Endodermal cell (in vitro differentiated cells): ENCODE data around the gene MADD. TPM values are rescaled to one million over a fixed set of nuclear protein-coding genes. Genes with fewer than 3 reads are reported as not detected.

Experiments
- DNase-seq: peaks from one replicate; pipeline ENCODE4 v3.0.0-alpha.2; 2017
- H3K27ac ChIP-seq: 2 replicates; pipeline ENCODE4 v1.5.1; 2013; ENCODE audit warnings: mild to moderate bottlenecking, low read depth, low read length, moderate library complexity
- H3K27me3 ChIP-seq: 2 replicates; pipeline ENCODE4 v1.6.1; 2013; ENCODE audit warnings: mild to moderate bottlenecking, low read length, moderate library complexity; ENCODE audit not compliant: insufficient read depth, control insufficient read depth, poor library complexity, severe bottlenecking
- H3K36me3 ChIP-seq: 2 replicates; pipeline ENCODE4 v1.7.0; 2013; ENCODE audit warnings: mild to moderate bottlenecking, low read length, moderate library complexity; ENCODE audit not compliant: control insufficient read depth, insufficient read depth
- H3K4me1 ChIP-seq: one replicate; pipeline ENCODE4 v1.7.0; 2013; ENCODE audit warnings: low read length; ENCODE audit not compliant: control insufficient read depth, insufficient read depth
- H3K4me3 ChIP-seq: 2 replicates; pipeline ENCODE4 v1.5.1; 2013; ENCODE audit warnings: mild to moderate bottlenecking, low read length, moderate library complexity
- H3K9ac ChIP-seq: 2 replicates; pipeline ENCODE4 v1.6.1; 2013; ENCODE audit warnings: mild to moderate bottlenecking, low read length, moderate library complexity; ENCODE audit not compliant: poor library complexity, severe bottlenecking; ENCODE audit errors: extremely low read depth
- H3K9me3 ChIP-seq: 2 replicates; pipeline ENCODE4 v1.6.1; 2013; ENCODE audit warnings: mild to moderate bottlenecking, low read length, moderate library complexity; ENCODE audit not compliant: control insufficient read depth
- H3K27ac Mint-ChIP-seq: 2 replicates; pipeline ENCODE4 v1.8.0; 2020; ENCODE audit warnings: mixed read lengths
- H3K27me3 Mint-ChIP-seq: 2 replicates; pipeline ENCODE4 v1.8.0; 2021; ENCODE audit warnings: mild to moderate bottlenecking, mixed read lengths; ENCODE audit not compliant: insufficient read depth
- H3K36me3 Mint-ChIP-seq: 2 replicates; pipeline ENCODE4 v1.8.0; 2020; ENCODE audit warnings: low read depth, mixed read lengths
- H3K4me1 Mint-ChIP-seq: 2 replicates; pipeline ENCODE4 v1.8.0; 2020; ENCODE audit warnings: mixed read lengths
- H3K4me3 Mint-ChIP-seq: 2 replicates; pipeline ENCODE4 v1.8.0; 2020; ENCODE audit warnings: mild to moderate bottlenecking, moderate library complexity, mixed read lengths
- H3K9me3 Mint-ChIP-seq: 2 replicates; pipeline ENCODE4 v1.8.0; 2020; ENCODE audit warnings: mild to moderate bottlenecking, mixed read lengths
- CTCF ChIP-seq: fragments of 200-600 bp; sonication (generic); conservative IDR thresholded peaks from 2 replicates; pipeline ENCODE4 v1.5.0; 2021; ENCODE audit warnings: antibody characterized with exemption, mild to moderate bottlenecking
- WGBS, 2 experiments: methylation state at CpG; one replicate each; pipeline versions ENCODE4 v1.1.5 to v1.1.7; 2013; ENCODE audit warnings: missing lambda C conversion rate in 2 of 2, mixed read lengths in 1 of 2; ENCODE audit not compliant: insufficient coverage in 1 of 2, insufficient read length in 1 of 2; 5-methylcytosine and 5-hydroxymethylcytosine counted together
- total RNA-seq, 2 donors: library from RNA; stranded (reverse); fragmentation: NEBNext Ultra II Directional in 1 of 2; extraction: Animal tissue kit (Norgen Biotek cat#: 25700) in 1 of 2; gene quantifications; 2 replicates in 1 of 2; 3 replicates in 1 of 2; pipeline ENCODE4 v1.2.1, GENCODE V29; 2021

The MADD gene
- total RNA-seq, 2 donors from 2014 or later = 30.2 to 36.0 TPM

- Histone ChIP-seq H3K27ac (peak overlapping the region; percentile 97), H3K4me1 (peaks cover 15% of the 10 kb centered on the region), H3K27me3 (no peaks in the 10 kb centered on the region), H3K9me3 (no peaks in the 10 kb centered on the region), H3K36me3 (no peaks in the 10 kb centered on the region), H3K9ac (no peak overlapping the region), H3K4me3 (peak overlapping the region; percentile 80)
- H3K27ac Mint-ChIP-seq = peak overlapping the region; percentile 94
- DNase-seq = no peak
- no peaks in the 10 kb centered on the region for H3K36me3 Mint-ChIP-seq
- peak overlapping the region; percentile 67 for H3K4me3 Mint-ChIP-seq
- H3K27me3 Mint-ChIP-seq = no peaks in the 10 kb centered on the region
- 66 to 67% methylated on average over 13 of the region's 13 CpGs for WGBS, 2 experiments
- TF ChIP-seq CTCF = no peak
- peaks cover 38% of the 10 kb centered on the region for H3K4me1 Mint-ChIP-seq
- no peaks in the 10 kb centered on the region for H3K9me3 Mint-ChIP-seq
These were observed 1.4 kb upstream of the MADD start for GRCh38 chr11:47268448-47269001.

- WGBS, 2 experiments = 4 to 19% methylated on average over 6 to 52 of the region's 52 CpGs
- no peak for TF ChIP-seq CTCF
- H3K4me1 ChIP-seq = peaks cover 15% of the 10 kb centered on the region
- H3K4me3 Mint-ChIP-seq = peak overlapping the region; percentile 67
- no peak overlapping the region for H3K9ac ChIP-seq
- peaks cover 38% of the 10 kb centered on the region for H3K4me1 Mint-ChIP-seq
- H3K27ac Mint-ChIP-seq = peak overlapping the region; percentile 94
- H3K9me3 ChIP-seq = no peaks in the 10 kb centered on the region
- H3K27me3 Mint-ChIP-seq = no peaks in the 10 kb centered on the region
- peak overlapping the region; percentile 80 for H3K4me3 ChIP-seq
- peak overlapping the region; percentile 97 for H3K27ac ChIP-seq
- no peaks in the 10 kb centered on the region for H3K9me3 Mint-ChIP-seq
- no peaks in the 10 kb centered on the region for H3K27me3 ChIP-seq
- peak; percentile 96 for DNase-seq
- no peaks in the 10 kb centered on the region for H3K36me3 Mint-ChIP-seq
- H3K36me3 ChIP-seq = no peaks in the 10 kb centered on the region
These were observed 718 bp upstream of the MADD start for GRCh38 chr11:47269002-47269828.

GRCh38 chr11:47270331-47271271 is 668 bp downstream of the MADD start:
- Histone ChIP-seq H3K4me1 (peaks cover 15% of the 10 kb centered on the region), H3K9me3 (no peaks in the 10 kb centered on the region), H3K4me3 (peak overlapping the region; percentile 80), H3K36me3 (peaks cover 9% of the 10 kb centered on the region), H3K27ac (peak overlapping the region; percentile 84), H3K9ac (no peak overlapping the region), H3K27me3 (no peaks in the 10 kb centered on the region)
- peak; percentile 68 for DNase-seq
- H3K4me3 Mint-ChIP-seq = peak overlapping the region; percentile 67
- no peaks in the 10 kb centered on the region for H3K9me3 Mint-ChIP-seq
- H3K36me3 Mint-ChIP-seq = peaks cover 7% of the 10 kb centered on the region
- 7 to 13% methylated on average over 14 to 33 of the region's 34 CpGs for WGBS, 2 experiments
- TF ChIP-seq CTCF = no peak
- no peak overlapping the region for H3K27ac Mint-ChIP-seq
- no peaks in the 10 kb centered on the region for H3K27me3 Mint-ChIP-seq
- H3K4me1 Mint-ChIP-seq = peaks cover 39% of the 10 kb centered on the region
